HFFc6 (cell line): Measurements from ENCODE around the gene ZBTB48. TPM values are rescaled to one million over a fixed set of nuclear protein-coding genes. Genes with fewer than 3 reads are reported as not detected.

Experiments
- DNase-seq: peaks from one replicate; pipeline ENCODE4 v3.0.0-alpha.2; 2018
- H3K27ac Mint-ChIP-seq: 2 replicates; pipeline ENCODE4 v1.8.0; 2020; ENCODE audit warnings: mild to moderate bottlenecking, mixed read lengths
- H3K27me3 Mint-ChIP-seq: 2 replicates; pipeline ENCODE4 v1.8.0; 2021; ENCODE audit warnings: mild to moderate bottlenecking, moderate library complexity, mixed read lengths; ENCODE audit not compliant: insufficient read depth
- H3K36me3 Mint-ChIP-seq: 2 replicates; pipeline ENCODE4 v1.8.0; 2021; ENCODE audit warnings: low read depth, mixed read lengths
- H3K4me1 Mint-ChIP-seq: 2 replicates; pipeline ENCODE4 v1.8.0; 2020; ENCODE audit warnings: low read depth, mixed read lengths
- H3K4me3 Mint-ChIP-seq: 2 replicates; pipeline ENCODE4 v1.8.0; 2020; ENCODE audit warnings: mild to moderate bottlenecking, moderate library complexity, mixed read lengths
- H3K9me3 Mint-ChIP-seq: 2 replicates; pipeline ENCODE4 v1.8.0; 2020; ENCODE audit warnings: mild to moderate bottlenecking, mixed read lengths
- CTCF ChIP-seq: fragments of 200-600 bp; sonication (generic); IDR thresholded peaks from 2 replicates; pipeline ENCODE4 v1.5.0; 2021; ENCODE audit warnings: antibody characterized with exemption, mild to moderate bottlenecking
- total RNA-seq, 6 experiments: library from RNA; stranded (reverse); fragmentation: NEBNext Ultra II Directional; extraction: Animal tissue kit (Norgen Biotek cat#: 25700); gene quantifications; 2 replicates in 1 of 6; 3 replicates in 5 of 6; pipeline ENCODE4 v1.2.3, GENCODE V29; 2021

Gene ZBTB48
- total RNA-seq, 6 experiments from 2014 or later: 10.0 to 15.1 (median 11.3) TPM

- no peaks in the 10 kb centered on the region for H3K4me1 Mint-ChIP-seq
- H3K27me3 Mint-ChIP-seq: peaks cover 12% of the 10 kb centered on the region
- TF ChIP-seq CTCF: no peak
- DNase-seq: no peak
- H3K9me3 Mint-ChIP-seq: no peaks in the 10 kb centered on the region
- no peak overlapping the region for H3K27ac Mint-ChIP-seq
- no peak overlapping the region for H3K4me3 Mint-ChIP-seq
- H3K36me3 Mint-ChIP-seq: no peaks in the 10 kb centered on the region
Observed at GRCh38 chr1:6560267-6560666, 19.5 kb upstream of the ZBTB48 start.

- Mint-ChIP-seq H3K36me3 (peaks cover 15% of the 10 kb centered on the region), H3K27me3 (peaks cover 38% of the 10 kb centered on the region), H3K4me1 (no peaks in the 10 kb centered on the region; the same call in 1 of the 2 replicates), H3K27ac (no peak overlapping the region), H3K4me3 (peak overlapping the region; percentile 41; the same call in 1 of the 2 replicates), H3K9me3 (peaks cover 14% of the 10 kb centered on the region)
- TF ChIP-seq CTCF: no peak
- DNase-seq: no peak
Observed at GRCh38 chr1:6569033-6569432, 10.8 kb upstream of the ZBTB48 start.

- Mint-ChIP-seq H3K4me1 (no peaks in the 10 kb centered on the region; the same call in 1 of the 2 replicates), H3K36me3 (peaks cover 15% of the 10 kb centered on the region), H3K27me3 (peaks cover 40% of the 10 kb centered on the region), H3K4me3 (no peak overlapping the region), H3K27ac (no peak overlapping the region), H3K9me3 (peaks cover 14% of the 10 kb centered on the region)
- no peak for TF ChIP-seq CTCF
- DNase-seq: no peak
Observed at GRCh38 chr1:6570100-6570499, 9.7 kb upstream of the ZBTB48 start.

- H3K27me3 Mint-ChIP-seq: peaks cover 40% of the 10 kb centered on the region
- H3K4me3 Mint-ChIP-seq: no peak overlapping the region
- peaks cover 14% of the 10 kb centered on the region for H3K9me3 Mint-ChIP-seq
- DNase-seq: no peak
- TF ChIP-seq CTCF: no peak
- no peaks in the 10 kb centered on the region; the same call in 1 of the 2 replicates for H3K4me1 Mint-ChIP-seq
- peaks cover 15% of the 10 kb centered on the region for H3K36me3 Mint-ChIP-seq
- H3K27ac Mint-ChIP-seq: no peak overlapping the region
Observed at GRCh38 chr1:6570987-6571386, 8.8 kb upstream of the ZBTB48 start.

- Mint-ChIP-seq H3K27ac (no peak overlapping the region), H3K9me3 (peaks cover 14% of the 10 kb centered on the region), H3K4me3 (no peak overlapping the region), H3K4me1 (no peaks in the 10 kb centered on the region; the same call in 1 of the 2 replicates), H3K27me3 (peaks cover 40% of the 10 kb centered on the region), H3K36me3 (peaks cover 15% of the 10 kb centered on the region)
- no peak for TF ChIP-seq CTCF
- no peak for DNase-seq
Observed at GRCh38 chr1:6572653-6573383, 7.0 kb upstream of the ZBTB48 start.
